ENCODE data around the gene KAZN.

The KAZN gene

DNA sequence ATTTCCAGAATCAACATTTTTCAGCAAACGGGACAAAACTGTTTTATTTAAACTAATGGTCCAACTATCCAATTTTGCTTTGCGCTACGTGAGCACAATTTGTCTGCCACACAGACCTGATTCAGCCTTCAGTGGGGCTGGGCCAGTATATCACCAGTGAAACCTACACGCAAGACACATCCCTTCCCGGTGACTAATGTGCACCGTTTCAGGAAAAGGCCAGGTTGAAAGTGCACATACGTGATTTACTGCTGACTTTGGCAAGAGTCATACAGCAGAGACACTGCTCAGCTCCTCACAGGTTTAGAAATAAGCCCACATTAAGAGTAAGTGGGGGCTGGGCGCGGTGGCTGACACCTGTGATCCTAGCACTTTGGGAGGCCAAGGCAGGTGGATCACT, 550.0 kb downstream of the KAZN start:
- no peaks in the 10 kb centered on the region for H3K4me1 ChIP-seq (ENCODE audit: low read length)
- no peak overlapping the region for H3K9ac ChIP-seq (ENCODE audit: low read length)
- H3K27me3 ChIP-seq (replicated peaks; ENCODE audit: insufficient read depth, low read length), result 0 out of 2 replicates have a peak, but pooled peaks cover 13% of the 10 kb centered on the region
- H4K20me1 ChIP-seq (ENCODE audit: insufficient read depth, low read length), result no peaks in the 10 kb centered on the region
- TF ChIP-seq CTCF (IDR thresholded peaks at IDR 0.05; ENCODE audit: low read length) (no peak), EZH2phosphoT487 (IDR thresholded peaks at IDR 0.05; ENCODE audit: low read length) (no peak), EZH2 (optimal IDR thresholded peaks at IDR 0.05; ENCODE audit: low read depth, low read length) (no peak)
- no peaks in the 10 kb centered on the region for H3K36me3 ChIP-seq (replicated peaks; ENCODE audit: insufficient read depth, low read length)
- H3K9me3 ChIP-seq (replicated peaks; ENCODE audit: insufficient read depth, low read length), result no peaks in the 10 kb centered on the region
- no peaks in the 10 kb centered on the region for H3F3A ChIP-seq (ENCODE audit: insufficient read depth, low read length)
- no peaks in the 10 kb centered on the region for H3K9me2 ChIP-seq (replicated peaks; ENCODE audit: insufficient read depth, low read length)
- H2AFZ ChIP-seq (ENCODE audit: low read length), result no peak overlapping the region
- no peaks in the 10 kb centered on the region for H3K79me2 ChIP-seq (ENCODE audit: low read length)
- H3K27ac ChIP-seq (ENCODE audit: low read length), result no peak overlapping the region
- DNase-seq, result no peak
- H3K4me2 ChIP-seq (ENCODE audit: low read depth, low read length), result no peak overlapping the region
- no peak overlapping the region for H3K4me3 ChIP-seq (ENCODE audit: low read length)

GRCh38 chr1:15148941-15149340, 550.5 kb downstream of the KAZN start:
- H3K27ac ChIP-seq (ENCODE audit: low read length), result no peak overlapping the region
- no peak overlapping the region for H3K4me2 ChIP-seq (ENCODE audit: low read depth, low read length)
- H3F3A ChIP-seq (ENCODE audit: insufficient read depth, low read length), result no peaks in the 10 kb centered on the region
- no peak for DNase-seq
- H3K27me3 ChIP-seq (replicated peaks; ENCODE audit: insufficient read depth, low read length), result 0 out of 2 replicates have a peak, but pooled peaks cover 13% of the 10 kb centered on the region
- H3K36me3 ChIP-seq (replicated peaks; ENCODE audit: insufficient read depth, low read length), result no peaks in the 10 kb centered on the region
- H2AFZ ChIP-seq (ENCODE audit: low read length), result no peak overlapping the region
- no peak overlapping the region for H3K9ac ChIP-seq (ENCODE audit: low read length)
- H4K20me1 ChIP-seq (ENCODE audit: insufficient read depth, low read length), result no peaks in the 10 kb centered on the region
- no peaks in the 10 kb centered on the region for H3K9me2 ChIP-seq (replicated peaks; ENCODE audit: insufficient read depth, low read length)
- no peaks in the 10 kb centered on the region for H3K9me3 ChIP-seq (replicated peaks; ENCODE audit: insufficient read depth, low read length)
- no peak for TF ChIP-seq EZH2 (optimal IDR thresholded peaks at IDR 0.05; ENCODE audit: low read depth, low read length)
- no peak for TF ChIP-seq CTCF (IDR thresholded peaks at IDR 0.05; ENCODE audit: low read length)
- TF ChIP-seq EZH2phosphoT487 (IDR thresholded peaks at IDR 0.05; ENCODE audit: low read length), result no peak
- no peaks in the 10 kb centered on the region for H3K79me2 ChIP-seq (ENCODE audit: low read length)
- H3K4me1 ChIP-seq (ENCODE audit: low read length), result no peaks in the 10 kb centered on the region
- H3K4me3 ChIP-seq (ENCODE audit: low read length), result no peak overlapping the region

DNA sequence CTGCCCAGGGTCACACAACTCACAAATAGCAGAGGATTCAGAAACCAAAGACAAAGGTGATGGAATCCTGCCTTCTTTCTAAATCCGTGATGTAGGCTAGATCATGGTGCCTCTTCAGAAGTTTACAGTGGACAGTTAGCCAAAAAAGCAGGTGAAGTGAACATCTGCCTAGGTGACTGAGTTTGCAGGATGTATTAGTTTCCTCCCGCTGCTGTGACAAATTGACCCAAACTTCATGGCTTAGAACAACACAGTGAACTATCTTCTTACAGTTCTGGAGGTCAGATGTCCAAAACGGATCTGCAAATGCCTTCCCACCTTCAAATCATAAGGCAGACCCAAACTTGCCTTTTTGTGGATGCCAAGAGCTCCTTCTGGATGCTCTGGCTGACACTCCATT, 551.9 kb downstream of the KAZN start:
- Histone ChIP-seq H3K9me3 (replicated peaks; ENCODE audit: insufficient read depth, low read length) (no peaks in the 10 kb centered on the region), H3K4me2 (ENCODE audit: low read depth, low read length) (no peak overlapping the region), H3K4me3 (ENCODE audit: low read length) (no peak overlapping the region), H3K27me3 (replicated peaks; ENCODE audit: insufficient read depth, low read length) (0 out of 2 replicates have a peak, but pooled peaks cover 13% of the 10 kb centered on the region), H3K36me3 (replicated peaks; ENCODE audit: insufficient read depth, low read length) (no peaks in the 10 kb centered on the region), H3F3A (ENCODE audit: insufficient read depth, low read length) (no peaks in the 10 kb centered on the region), H3K27ac (ENCODE audit: low read length) (no peak overlapping the region), H3K9me2 (replicated peaks; ENCODE audit: insufficient read depth, low read length) (no peaks in the 10 kb centered on the region), H4K20me1 (ENCODE audit: insufficient read depth, low read length) (no peaks in the 10 kb centered on the region), H3K9ac (ENCODE audit: low read length) (no peak overlapping the region), H2AFZ (ENCODE audit: low read length) (no peak overlapping the region), H3K4me1 (ENCODE audit: low read length) (peaks cover 2% of the 10 kb centered on the region), H3K79me2 (ENCODE audit: low read length) (peaks cover 5% of the 10 kb centered on the region; the same call in 1 of the 2 replicates)
- no peak for TF ChIP-seq EZH2 (optimal IDR thresholded peaks at IDR 0.05; ENCODE audit: low read depth, low read length)
- no peak for TF ChIP-seq CTCF (IDR thresholded peaks at IDR 0.05; ENCODE audit: low read length)
- TF ChIP-seq EZH2phosphoT487 (IDR thresholded peaks at IDR 0.05; ENCODE audit: low read length), result no peak
- DNase-seq, result no peak

All from MM.1S (cell line).